ENCODE measurements around the gene RASSF1. TPM values are rescaled to one million over a fixed set of nuclear protein-coding genes. Genes with fewer than 3 reads are reported as not detected.

The RASSF1 gene
- total RNA-seq, 2 experiments from 2014 or later = 68.0 to 71.2 TPM

GRCh38 chr3:50354850-50355249 is 14.2 kb upstream of the RASSF1 start:
- Mint-ChIP-seq H3K4me1 (ENCODE audit: low read depth) (peaks cover 65% of the 10 kb centered on the region), H3K9me3 (no peaks in the 10 kb centered on the region), H3K4me3 (peak overlapping the region; percentile 30), H3K36me3 (ENCODE audit: low read depth) (peaks cover 69% of the 10 kb centered on the region), H3K27ac (no peak overlapping the region), H3K27me3 (no peaks in the 10 kb centered on the region)
- intact Hi-C loops (cut with DNase I, micrococcal nuclease) = loop anchor here in 1 of 2 experiments (5.0 kb wide), 2 partner anchors 1037 to 1147 kb away; partner anchors contain the start of genes DCAF1 and RBM15B
- Histone ChIP-seq H3K4me3 (ENCODE audit: low read length) (no peak overlapping the region), H3K4me1 (ENCODE audit: insufficient read depth, low read length) (peaks cover 72% of the 10 kb centered on the region), H3K36me3 (ENCODE audit: insufficient read depth, low read length) (peaks cover 63% of the 10 kb centered on the region), H3K27ac (ENCODE audit: low read depth in 1 of 2, low read length in 2 of 2) (no peak overlapping the region), H3K9me3 (ENCODE audit: control insufficient read depth in 1 of 2, insufficient read depth in 1 of 2, low read length in 2 of 2) (no peaks in the 10 kb centered on the region), H3K27me3 (ENCODE audit: control insufficient read depth in 1 of 2, insufficient read depth in 2 of 2, low read length in 2 of 2) (no peaks in the 10 kb centered on the region)
- ChIA-PET POLR2A (interaction anchor here (1.2 to 6.4 kb wide), 3 partner anchors 11 to 62 kb away, joined by 3 to 57 read pairs (median 9); partner anchors contain the start of gene RASSF1), CTCF (no interaction called here)
- DNase-seq = no peak
- no peak for ATAC-seq (ENCODE audit: poor library complexity)
- TF ChIP-seq CTCF (IDR thresholded peaks at IDR 0.05) = no peak

GRCh38 chr3:50354186-50354764 is 13.6 kb upstream of the RASSF1 start:
- Mint-ChIP-seq H3K4me1 (ENCODE audit: low read depth) (peaks cover 63% of the 10 kb centered on the region), H3K4me3 (peak overlapping the region; percentile 37), H3K27me3 (no peaks in the 10 kb centered on the region), H3K27ac (no peak overlapping the region), H3K36me3 (ENCODE audit: low read depth) (peaks cover 67% of the 10 kb centered on the region), H3K9me3 (no peaks in the 10 kb centered on the region)
- Histone ChIP-seq H3K4me3 (ENCODE audit: low read length) (no peak overlapping the region), H3K27me3 (ENCODE audit: control insufficient read depth in 1 of 2, insufficient read depth in 2 of 2, low read length in 2 of 2) (no peaks in the 10 kb centered on the region), H3K36me3 (ENCODE audit: insufficient read depth, low read length) (peaks cover 63% of the 10 kb centered on the region), H3K27ac (ENCODE audit: low read depth in 1 of 2, low read length in 2 of 2) (no peak overlapping the region), H3K9me3 (ENCODE audit: control insufficient read depth in 1 of 2, insufficient read depth in 1 of 2, low read length in 2 of 2) (no peaks in the 10 kb centered on the region), H3K4me1 (ENCODE audit: insufficient read depth, low read length) (peaks cover 74% of the 10 kb centered on the region)
- no peak for TF ChIP-seq CTCF (IDR thresholded peaks at IDR 0.05)
- ChIA-PET POLR2A (interaction anchor here (1.2 to 6.4 kb wide), 3 partner anchors 11 to 61 kb away, joined by 3 to 57 read pairs (median 9); partner anchors contain the start of gene RASSF1), CTCF (no interaction called here)
- DNase-seq (no peak), ATAC-seq (ENCODE audit: poor library complexity) (no peak)
- intact Hi-C loops (cut with DNase I, micrococcal nuclease) = loop anchor here in 1 of 2 experiments (5.0 kb wide), 2 partner anchors 1038 to 1148 kb away; partner anchors contain the start of genes DCAF1 and RBM15B

- peak overlapping the region; percentile 49 for H3K4me3 Mint-ChIP-seq
- H3K9me3 ChIP-seq (ENCODE audit: control insufficient read depth in 1 of 2, insufficient read depth in 1 of 2, low read length in 2 of 2) = no peaks in the 10 kb centered on the region
- peaks cover 67% of the 10 kb centered on the region for H3K36me3 Mint-ChIP-seq (ENCODE audit: low read depth)
- peaks cover 74% of the 10 kb centered on the region for H3K4me1 ChIP-seq (ENCODE audit: insufficient read depth, low read length)
- intact Hi-C loops (cut with DNase I, micrococcal nuclease) = loop anchor here in 1 of 2 experiments (5.0 kb wide), 2 partner anchors 1039 to 1149 kb away; partner anchors contain the start of genes DCAF1 and RBM15B
- H3K27ac ChIP-seq (ENCODE audit: low read depth in 1 of 2, low read length in 2 of 2) = no peak overlapping the region
- DNase-seq (no peak), ATAC-seq (ENCODE audit: poor library complexity) (no peak)
- ChIA-PET CTCF (interaction anchor here (1.1 kb wide), 1 partner anchor 12 kb away, joined by 3 read pairs; no protein-coding TSS in a partner anchor), POLR2A (interaction anchor here (1.2 to 6.4 kb wide), 4 partner anchors 12 to 61 kb away, joined by 3 to 57 read pairs (median 26); partner anchors contain the start of genes HYAL3, NAA80 and RASSF1)
- no peaks in the 10 kb centered on the region for H3K9me3 Mint-ChIP-seq
- H3K4me1 Mint-ChIP-seq (ENCODE audit: low read depth) = peaks cover 64% of the 10 kb centered on the region
- H3K4me3 ChIP-seq (ENCODE audit: low read length) = no peak overlapping the region
- no peaks in the 10 kb centered on the region for H3K27me3 Mint-ChIP-seq
- peak overlapping the region; percentile 53 for H3K27ac Mint-ChIP-seq
- peaks cover 67% of the 10 kb centered on the region for H3K36me3 ChIP-seq (ENCODE audit: insufficient read depth, low read length)
- no peaks in the 10 kb centered on the region for H3K27me3 ChIP-seq (ENCODE audit: control insufficient read depth in 1 of 2, insufficient read depth in 2 of 2, low read length in 2 of 2)
- TF ChIP-seq CTCF (IDR thresholded peaks at IDR 0.05) = no peak
Observed at GRCh38 chr3:50353245-50354004, 12.8 kb upstream of the RASSF1 start.

Measured in CD4-positive, alpha-beta T cell (primary cell).